ENCODE measurements around the gene STX1A.
"Not testable (repeated sequence)": the region's sequence is repeated elsewhere in the genome, so short reads cannot be mapped to it uniquely, and the experiment has no call there.

DNA sequence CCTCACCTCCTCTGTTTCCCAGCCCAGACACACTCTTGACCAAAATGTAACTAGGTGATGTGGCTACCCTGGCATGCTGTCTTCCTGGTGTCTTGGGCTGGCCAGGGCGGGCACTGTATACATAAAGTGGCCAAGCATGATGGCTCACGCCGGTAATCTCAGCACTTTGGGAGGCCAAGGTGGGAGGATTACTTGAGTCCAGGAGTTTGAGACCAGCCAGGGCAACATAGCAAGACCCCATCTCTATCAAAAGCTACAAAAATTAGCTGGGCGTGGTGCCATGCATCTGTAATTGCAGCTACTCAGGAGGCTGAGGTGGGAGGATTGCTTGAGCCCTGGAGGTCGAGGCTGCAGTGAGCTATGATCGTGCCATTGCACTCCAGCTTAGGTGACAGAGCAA is 6.2 kb downstream of the STX1A start:
- TF ChIP-seq POLR2A, POLR2AphosphoS5 (IDR thresholded peaks at IDR 0.05): not testable (repeated sequence)
- TF ChIP-seq, protein P1, sequence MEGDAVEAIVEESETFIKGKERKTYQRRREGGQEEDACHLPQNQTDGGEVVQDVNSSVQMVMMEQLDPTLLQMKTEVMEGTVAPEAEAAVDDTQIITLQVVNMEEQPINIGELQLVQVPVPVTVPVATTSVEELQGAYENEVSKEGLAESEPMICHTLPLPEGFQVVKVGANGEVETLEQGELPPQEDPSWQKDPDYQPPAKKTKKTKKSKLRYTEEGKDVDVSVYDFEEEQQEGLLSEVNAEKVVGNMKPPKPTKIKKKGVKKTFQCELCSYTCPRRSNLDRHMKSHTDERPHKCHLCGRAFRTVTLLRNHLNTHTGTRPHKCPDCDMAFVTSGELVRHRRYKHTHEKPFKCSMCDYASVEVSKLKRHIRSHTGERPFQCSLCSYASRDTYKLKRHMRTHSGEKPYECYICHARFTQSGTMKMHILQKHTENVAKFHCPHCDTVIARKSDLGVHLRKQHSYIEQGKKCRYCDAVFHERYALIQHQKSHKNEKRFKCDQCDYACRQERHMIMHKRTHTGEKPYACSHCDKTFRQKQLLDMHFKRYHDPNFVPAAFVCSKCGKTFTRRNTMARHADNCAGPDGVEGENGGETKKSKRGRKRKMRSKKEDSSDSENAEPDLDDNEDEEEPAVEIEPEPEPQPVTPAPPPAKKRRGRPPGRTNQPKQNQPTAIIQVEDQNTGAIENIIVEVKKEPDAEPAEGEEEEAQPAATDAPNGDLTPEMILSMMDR (IDR thresholded peaks at IDR 0.05): not testable (repeated sequence)
